GM12874 (cell line): ENCODE data around the gene CASQ2.

Experiments used
- TF ChIP-seq, protein P1 (sequence below): IDR thresholded peaks from 2 replicates; pipeline ENCODE4 v1.5.1; 2011; ENCODE audit warnings: low read depth, mild to moderate bottlenecking, control low read depth, low read length, moderate library complexity; ENCODE audit not compliant: insufficient read depth

The CASQ2 gene

DNA sequence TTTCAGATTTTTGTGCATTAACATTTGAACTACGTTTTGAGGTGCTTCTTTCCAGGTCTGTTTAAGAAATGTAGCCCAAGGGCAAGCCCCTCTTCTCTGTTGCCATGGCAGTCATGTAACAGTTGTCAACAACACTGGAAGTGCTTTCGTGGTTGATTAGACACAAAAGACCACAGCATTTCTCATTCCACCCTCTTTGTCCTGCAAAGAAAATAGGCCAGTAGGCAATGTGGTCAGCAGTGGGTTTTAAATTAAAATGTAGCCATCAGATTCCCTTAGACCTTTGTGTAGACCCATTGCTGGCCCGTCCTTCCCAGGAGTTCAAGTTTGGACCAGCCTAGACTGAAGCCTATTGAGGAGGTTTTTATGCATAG lies 91.3 kb downstream of the CASQ2 start:
- TF ChIP-seq, protein P1, sequence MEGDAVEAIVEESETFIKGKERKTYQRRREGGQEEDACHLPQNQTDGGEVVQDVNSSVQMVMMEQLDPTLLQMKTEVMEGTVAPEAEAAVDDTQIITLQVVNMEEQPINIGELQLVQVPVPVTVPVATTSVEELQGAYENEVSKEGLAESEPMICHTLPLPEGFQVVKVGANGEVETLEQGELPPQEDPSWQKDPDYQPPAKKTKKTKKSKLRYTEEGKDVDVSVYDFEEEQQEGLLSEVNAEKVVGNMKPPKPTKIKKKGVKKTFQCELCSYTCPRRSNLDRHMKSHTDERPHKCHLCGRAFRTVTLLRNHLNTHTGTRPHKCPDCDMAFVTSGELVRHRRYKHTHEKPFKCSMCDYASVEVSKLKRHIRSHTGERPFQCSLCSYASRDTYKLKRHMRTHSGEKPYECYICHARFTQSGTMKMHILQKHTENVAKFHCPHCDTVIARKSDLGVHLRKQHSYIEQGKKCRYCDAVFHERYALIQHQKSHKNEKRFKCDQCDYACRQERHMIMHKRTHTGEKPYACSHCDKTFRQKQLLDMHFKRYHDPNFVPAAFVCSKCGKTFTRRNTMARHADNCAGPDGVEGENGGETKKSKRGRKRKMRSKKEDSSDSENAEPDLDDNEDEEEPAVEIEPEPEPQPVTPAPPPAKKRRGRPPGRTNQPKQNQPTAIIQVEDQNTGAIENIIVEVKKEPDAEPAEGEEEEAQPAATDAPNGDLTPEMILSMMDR = no peak

DNA sequence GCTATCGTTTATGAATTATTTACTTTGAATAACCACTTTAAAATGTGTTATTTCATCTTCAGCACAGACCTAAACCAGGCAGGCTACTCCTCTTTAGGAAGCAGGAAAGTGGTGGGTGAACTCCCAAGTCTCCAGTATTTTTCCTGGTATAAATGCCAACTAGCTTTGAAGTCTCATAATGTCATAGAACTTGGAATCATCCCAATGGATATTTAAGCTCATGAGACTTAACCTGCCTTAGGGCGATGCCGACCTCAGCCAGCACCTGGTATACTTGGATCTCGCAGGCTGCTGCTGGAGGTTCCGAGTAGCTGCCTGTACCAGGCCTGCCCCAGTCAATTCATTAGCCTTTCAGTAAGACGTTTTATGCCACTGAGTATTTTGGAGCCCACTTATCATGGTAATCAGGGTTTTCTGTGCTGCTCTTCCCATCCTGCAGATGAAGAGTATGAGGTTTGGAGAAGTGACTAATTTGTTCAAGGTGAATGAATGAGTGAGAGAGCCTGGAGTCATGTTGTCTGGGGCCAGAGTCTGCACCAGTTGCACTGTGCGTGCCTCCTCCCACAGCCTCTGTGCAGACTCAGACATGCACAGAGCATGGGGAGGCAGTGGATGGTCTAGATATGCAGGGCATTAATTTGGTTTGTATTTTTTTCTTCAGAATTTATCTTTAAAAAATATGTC lies 91.9 kb downstream of the CASQ2 start:
- TF ChIP-seq, protein P1 = no peak

DNA sequence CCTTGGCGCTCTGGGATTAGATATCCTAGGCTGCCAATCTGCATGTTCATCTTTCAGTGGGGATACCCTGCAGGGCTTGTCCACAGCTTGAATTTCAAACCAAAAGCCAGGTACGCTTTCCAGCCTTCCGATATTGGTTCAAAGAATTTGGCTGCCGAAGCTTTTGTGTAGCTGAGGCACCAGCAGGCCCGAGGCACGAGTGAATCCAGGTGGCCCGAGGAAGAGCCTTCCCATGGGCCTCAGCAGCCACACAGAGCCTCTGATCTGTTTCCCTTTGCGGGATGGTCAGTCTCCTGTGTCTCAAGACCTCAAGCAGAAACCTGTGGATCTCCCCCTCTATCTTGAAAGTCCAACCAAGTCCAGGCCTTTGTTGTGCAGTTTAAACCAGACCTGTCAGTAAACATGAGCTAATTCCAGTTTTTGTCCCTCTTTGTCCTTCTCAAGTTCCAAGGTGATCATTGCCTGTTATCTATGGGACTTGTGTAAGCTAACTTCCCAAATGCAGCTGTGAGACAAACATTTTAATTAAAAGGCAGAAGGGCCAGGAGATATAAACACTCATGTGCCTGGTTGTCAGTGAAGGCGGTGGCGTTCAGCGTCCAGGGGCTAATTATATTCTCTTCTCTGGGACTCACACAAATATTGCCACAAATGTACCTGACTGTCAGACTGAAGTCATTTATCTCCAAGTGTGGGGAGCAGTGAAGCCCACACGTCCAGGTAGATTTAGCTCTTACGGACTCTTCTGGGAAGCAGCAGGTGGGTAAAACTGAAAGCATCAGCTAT lies 96.1 kb downstream of the CASQ2 start:
- TF ChIP-seq, protein P1 = no peak

DNA sequence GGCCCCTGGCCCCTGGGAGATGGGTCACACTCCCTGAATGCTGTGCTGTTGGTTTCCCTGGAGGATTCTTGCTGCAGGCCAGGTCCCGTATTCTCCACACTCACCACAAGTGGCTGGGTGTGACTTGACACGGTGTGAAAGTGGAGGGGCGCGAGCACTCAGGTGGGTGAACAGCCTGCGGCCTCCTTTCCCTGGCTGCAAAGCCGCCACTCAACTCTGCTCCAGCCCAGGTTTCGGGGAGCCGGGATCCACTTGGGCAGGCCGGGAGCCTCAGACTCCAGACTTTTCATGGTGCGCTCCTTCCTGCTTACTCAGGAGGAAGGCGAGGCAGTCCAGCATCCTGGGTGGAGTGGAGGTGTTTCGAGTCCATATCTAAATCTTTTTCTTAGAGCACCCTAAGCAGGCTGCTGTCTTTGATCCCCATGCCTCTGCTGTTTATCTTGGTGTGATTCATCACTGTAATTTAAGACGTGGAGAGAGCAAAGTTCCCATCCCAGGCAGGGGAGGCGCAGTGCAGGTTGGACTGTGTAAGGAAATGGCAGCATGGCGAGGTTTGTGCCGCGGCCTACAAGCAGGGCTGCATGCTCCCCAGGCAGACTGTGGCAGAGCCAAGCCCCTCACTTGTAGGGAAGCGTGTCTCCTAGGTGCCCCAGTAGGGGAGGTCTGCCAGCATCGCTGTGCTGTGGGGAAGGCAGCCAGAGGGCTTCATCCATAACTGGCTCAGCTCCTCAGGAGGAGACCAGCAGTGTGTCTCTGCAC lies 97.2 kb downstream of the CASQ2 start:
- TF ChIP-seq, protein P1 = no peak

DNA sequence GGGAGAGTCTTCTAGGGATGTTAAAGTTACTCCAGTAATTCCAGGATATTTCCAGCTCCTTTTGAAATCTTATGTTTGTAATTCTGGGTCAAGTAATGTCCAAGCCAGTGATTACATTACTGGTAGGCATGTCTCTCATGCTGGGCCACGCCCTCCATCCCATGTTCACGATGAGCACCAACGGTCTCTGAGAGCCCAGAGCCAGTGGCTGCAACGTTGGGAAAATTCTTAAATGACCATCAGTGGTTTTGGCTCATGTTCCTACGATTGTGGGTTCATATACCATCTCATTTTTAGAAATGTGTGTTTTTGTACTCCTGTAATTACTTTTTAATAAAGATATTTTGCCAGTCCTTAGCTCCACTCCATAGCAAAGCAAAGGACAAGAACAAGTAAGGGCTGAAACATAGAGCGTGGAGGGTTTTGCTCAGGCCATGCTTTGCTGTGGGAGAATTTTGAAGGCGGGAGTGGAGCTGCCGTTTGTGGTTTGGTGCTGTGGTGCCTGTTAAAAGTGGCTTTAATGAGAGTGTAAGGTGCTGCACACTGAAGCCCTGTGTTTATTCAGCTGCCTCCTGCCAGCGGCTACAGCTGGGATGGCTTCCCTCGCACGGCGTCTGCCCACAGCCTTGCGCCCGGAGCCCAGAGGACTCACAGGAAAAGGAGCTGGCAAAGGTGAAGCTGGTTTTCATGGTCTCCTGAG lies 97.9 kb downstream of the CASQ2 start:
- TF ChIP-seq, protein P1 = no peak

DNA sequence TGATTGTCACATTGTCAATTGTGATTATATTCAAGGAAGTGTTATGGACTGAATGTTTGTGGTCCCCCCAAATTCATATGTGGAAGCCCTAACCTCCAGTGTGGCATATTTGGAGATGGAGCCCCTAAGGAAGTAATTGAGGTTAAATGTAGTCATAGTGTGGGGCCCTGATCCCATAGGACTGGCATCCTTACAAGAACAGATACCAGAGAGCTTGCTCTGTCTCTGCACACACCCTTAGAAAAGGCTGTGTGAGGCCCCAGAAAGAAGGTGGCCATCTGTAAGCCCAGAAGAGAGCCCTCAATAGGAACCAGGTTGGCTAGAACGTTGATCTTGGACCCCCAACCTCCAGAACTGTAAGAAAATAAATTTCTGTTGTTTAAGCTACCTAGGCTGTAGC lies 98.6 kb downstream of the CASQ2 start:
- TF ChIP-seq, protein P1 = no peak

DNA sequence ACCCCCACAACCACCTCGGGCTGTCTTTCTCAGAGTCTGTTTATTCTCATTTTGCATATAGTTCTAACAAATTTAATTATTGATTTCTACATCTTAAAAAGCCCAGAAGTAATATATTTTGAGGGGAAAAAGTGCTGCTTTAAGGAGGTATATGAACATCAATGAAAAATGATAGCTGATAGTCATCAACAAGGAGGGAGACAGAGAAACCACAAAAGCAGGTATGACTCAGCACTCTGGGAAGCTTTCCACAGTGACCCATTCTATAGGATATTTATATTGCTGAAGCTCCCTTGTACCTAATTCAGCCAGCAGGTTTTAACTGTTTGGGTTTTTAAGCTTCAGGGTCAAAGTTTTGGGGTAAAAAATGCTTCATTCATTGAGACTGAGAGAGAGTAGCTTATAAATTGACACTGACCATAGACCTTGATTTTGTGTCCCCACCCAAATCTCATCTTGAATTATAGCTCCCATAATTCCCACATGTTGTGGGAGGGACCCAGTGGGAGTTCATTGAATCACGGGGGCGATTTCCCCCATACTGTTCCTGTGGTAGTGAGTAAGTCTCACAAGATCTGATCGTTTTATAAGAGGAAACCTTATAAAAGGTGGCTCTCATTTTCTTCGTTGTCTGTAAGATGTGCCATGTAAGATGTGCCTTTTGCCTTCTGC lies 99.4 kb downstream of the CASQ2 start:
- TF ChIP-seq, protein P1 = no peak
